ENCODE results near the gene THAP7. TPM values are rescaled to one million over a fixed set of nuclear protein-coding genes. Genes with fewer than 3 reads are reported as not detected.

THAP7 gene
- total and polyA plus RNA-seq, 2 experiments from 2014 or later: 21.8 to 25.9 TPM

GRCh38 chr22:20996598-20997535 lies 5.1 kb downstream of the THAP7 start (continued):
- TF ChIP-seq ZNF462 (CRISPR knock-in tag; IDR thresholded peaks at IDR 0.05) (no peak), CTCF (conservative IDR thresholded peaks at IDR 0.05; ENCODE audit: low read depth in 2 of 2) (no peak)

GRCh38 chr22:20996031-20996410 lies 5.9 kb downstream of the THAP7 start:
- peaks cover 8% of the 10 kb centered on the region for H3K27me3 Mint-ChIP-seq (ENCODE audit: insufficient read depth, low read depth, poor library complexity)
- H3K27ac Mint-ChIP-seq: no peak overlapping the region
- no peaks in the 10 kb centered on the region for H3F3A ChIP-seq (replicated peaks; ENCODE audit: low read depth)
- H3K4me2 ChIP-seq: no peak overlapping the region
- no peaks in the 10 kb centered on the region for H4K20me1 ChIP-seq (replicated peaks; ENCODE audit: insufficient read depth)
- DNase-seq (ENCODE audit: low spot score): no peak
- H3K79me2 ChIP-seq (replicated peaks; ENCODE audit: insufficient read depth): no peaks in the 10 kb centered on the region
- no peaks in the 10 kb centered on the region for H3K9me3 Mint-ChIP-seq
- no peak overlapping the region for H2AFZ ChIP-seq
- peaks cover 17% of the 10 kb centered on the region; the same call in 1 of the 3 replicates for H3K36me3 Mint-ChIP-seq (ENCODE audit: low read depth)
- H3K4me1 Mint-ChIP-seq: no peaks in the 10 kb centered on the region
- H3K27ac ChIP-seq (ENCODE audit: low read depth): no peak overlapping the region
- H3K9me2 ChIP-seq (ENCODE audit: insufficient read depth): no peaks in the 10 kb centered on the region
- H3K4me1 ChIP-seq (ENCODE audit: insufficient read depth): peaks cover 6% of the 10 kb centered on the region; the same call in 1 of the 2 replicates
- no peak for ATAC-seq
- no peaks in the 10 kb centered on the region for H3K36me3 ChIP-seq (ENCODE audit: insufficient read depth)
- no peak overlapping the region for H3K4me3 ChIP-seq
- H3K4me3 Mint-ChIP-seq: no peak overlapping the region
- H3K27me3 ChIP-seq (ENCODE audit: insufficient read depth): no peaks in the 10 kb centered on the region
- TF ChIP-seq ETS1 (IDR thresholded peaks at IDR 0.05) (no peak), ZNF331 (CRISPR knock-in tag; IDR thresholded peaks at IDR 0.05; ENCODE audit: low read depth) (no peak), POLR2AphosphoS5 (IDR thresholded peaks at IDR 0.05; ENCODE audit: low read depth) (no peak)
